Stimulated activated naive CD4-positive, alpha-beta T cell treated with Interleukin-2 at 50 U/mL for 16 hours (primary cell): Measurements from ENCODE around the gene TNS1.

ENCODE experiments used
- DNase-seq: peaks from one replicate; lab custom pipeline; 2025; lab: John Stamatoyannopoulos, UW

The TNS1 gene

DNA sequence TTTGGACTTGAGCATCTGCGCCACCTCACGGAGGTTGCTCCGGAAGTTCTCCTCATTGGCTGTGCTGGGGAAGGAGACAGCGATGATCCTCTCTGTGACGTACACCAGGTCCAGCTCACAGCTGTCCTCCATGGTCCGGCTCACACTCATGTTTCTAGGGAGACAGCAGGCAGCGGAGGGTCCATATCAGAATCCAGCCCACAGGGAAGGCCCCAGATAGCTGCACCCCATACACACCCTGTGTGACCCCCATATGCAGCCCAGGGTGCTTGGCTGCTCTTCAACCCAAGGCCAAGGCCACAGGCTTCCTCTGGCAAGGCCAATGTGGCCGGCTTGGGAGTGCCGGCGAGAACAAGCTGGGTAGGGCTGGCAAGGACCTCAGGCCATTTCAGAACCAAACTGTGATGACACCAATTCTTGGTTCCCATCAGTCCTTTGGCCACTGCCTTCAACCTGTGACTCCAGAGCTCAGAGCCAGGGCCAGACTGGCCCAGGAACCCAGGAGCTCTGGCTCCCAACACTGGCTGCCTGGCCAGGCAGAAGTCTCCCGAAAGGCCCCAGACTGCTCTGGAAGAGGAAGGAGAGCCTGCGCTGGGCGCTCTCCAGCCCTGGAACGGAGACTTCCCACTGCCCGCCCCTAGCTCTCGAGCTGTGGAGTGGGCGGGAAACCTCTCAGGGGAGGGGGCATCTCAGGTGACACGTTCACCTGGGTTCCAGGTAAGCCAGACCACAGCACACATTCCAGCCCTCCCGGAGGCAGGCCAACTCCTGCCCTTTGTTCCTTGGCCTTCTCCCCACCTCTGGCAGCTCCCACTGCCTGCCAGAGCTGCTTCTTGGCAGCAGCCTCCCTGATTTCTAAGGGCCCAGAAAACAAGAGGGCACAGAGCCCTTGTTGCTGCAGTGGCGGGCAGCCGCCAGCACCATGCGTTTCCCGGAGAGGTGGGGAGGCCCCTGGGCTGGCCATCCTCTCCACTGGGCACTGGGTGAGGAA is 104.7 kb downstream of the TNS1 start:
- DNase-seq = no peak

DNA sequence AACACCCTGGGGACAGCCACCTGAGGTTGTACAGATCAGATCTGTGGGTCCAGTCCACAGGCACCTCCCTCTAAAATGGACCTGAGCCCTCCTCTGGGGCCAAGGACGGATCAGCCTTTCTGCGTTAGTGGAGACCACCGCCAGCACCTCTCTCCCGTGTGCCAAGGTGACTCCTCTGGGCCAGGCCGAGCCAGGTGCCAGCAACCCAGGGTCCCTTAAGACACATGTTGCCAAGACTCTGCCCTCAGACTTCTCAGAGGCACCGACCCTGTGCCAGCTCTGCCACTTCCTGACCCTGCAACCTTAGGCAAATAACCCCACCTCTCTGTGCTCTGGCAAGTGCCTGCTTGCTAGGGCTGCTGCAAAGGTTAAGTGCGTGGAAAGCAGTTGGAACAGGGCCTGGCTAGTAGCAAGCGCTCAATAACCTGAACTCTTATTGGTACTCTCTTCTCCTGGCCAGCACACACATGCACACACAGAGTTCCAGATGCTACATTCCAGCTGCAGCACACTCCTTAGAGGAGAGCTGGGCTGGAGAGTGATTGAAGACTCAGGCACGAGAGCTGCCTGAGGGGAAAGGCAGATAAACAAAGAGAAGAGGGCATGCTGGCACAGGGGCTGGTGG is 105.6 kb downstream of the TNS1 start:
- no peak for DNase-seq

DNA sequence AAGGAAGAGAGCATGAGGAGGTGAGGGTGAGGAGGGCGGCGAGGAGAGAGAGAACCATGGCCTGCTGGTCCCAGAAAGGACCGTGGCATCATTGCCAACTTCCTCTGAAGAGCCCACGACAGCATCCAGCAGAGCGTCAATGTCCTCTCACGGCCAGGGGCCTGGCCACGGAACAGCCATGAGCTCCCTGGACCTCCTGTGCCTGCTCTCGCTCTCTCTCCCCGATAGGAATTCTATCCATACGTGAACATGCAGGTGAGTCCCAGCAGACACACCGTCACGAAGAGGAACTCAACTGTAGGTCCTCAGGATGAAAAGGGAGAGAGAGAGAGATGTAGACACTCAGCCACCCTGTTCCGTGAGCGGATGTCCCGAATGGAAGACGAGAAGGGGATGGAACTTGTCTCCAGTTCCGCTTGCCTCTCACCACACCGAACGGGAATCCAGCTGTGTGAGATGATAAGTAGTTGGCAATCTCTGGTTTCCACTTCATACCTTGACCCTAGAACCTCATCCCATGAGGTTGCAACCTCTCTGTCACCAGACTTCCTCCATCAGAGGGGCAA is 107.6 kb downstream of the TNS1 start:
- DNase-seq = no peak

DNA sequence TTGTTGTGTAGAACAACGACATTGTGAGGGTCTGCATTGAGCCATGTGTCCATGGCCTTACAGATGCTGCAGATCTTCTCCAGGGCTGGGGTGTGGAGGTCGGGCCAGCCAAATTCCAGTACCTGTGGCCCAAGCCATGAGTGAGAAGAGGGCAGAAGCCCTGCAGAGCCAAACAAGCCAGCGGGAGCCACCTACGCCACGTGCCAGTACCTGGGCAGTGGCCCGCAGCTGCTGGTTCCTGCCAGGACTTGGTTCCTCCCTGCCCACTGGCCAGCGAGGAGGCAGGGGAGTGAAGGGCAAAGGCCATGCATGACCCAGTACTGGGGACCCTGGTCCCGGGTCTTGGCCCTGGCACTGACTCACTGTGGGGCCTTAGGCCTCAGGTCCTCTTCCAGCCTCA is 109.4 kb downstream of the TNS1 start:
- DNase-seq = no peak

DNA sequence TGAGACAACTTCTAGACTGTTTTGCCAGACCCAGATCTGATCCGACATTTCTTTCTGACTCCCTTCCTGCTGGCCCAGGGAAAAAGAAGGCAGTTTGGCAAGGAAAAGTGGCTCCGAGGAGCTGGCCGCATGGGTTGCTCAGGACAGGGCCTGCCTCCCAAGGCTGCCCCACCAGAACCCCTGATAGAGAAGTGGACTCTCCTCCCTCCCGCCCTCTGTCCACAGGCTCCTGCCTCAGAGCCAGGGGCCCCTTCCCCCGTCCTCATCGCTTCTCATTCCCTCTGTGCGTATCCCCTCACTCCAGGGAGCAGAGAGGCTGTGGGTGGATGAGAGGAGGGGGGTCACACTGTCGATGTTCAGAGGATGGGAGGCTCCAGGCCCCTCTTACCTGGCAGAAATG is 110.2 kb downstream of the TNS1 start:
- DNase-seq = no peak

DNA sequence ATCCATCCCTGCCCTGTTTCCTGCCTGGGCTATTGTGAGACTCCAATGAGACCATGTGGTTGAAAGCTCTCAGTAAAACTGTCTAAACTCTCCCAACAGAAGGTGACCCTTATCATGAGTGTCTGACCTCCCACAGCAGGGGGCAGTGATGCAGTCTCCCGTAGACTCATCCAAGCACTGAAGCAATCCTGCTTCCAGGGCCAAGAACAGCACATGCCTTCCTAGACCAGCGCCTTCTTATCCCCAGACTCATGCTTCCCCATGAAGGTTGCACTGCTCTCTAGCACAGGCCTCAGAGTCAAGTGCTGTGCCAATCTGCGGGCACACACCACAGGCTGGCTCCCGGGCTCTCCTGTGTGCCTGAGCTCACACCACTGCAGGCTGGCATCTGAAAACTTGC is 112.3 kb downstream of the TNS1 start:
- DNase-seq = no peak

DNA sequence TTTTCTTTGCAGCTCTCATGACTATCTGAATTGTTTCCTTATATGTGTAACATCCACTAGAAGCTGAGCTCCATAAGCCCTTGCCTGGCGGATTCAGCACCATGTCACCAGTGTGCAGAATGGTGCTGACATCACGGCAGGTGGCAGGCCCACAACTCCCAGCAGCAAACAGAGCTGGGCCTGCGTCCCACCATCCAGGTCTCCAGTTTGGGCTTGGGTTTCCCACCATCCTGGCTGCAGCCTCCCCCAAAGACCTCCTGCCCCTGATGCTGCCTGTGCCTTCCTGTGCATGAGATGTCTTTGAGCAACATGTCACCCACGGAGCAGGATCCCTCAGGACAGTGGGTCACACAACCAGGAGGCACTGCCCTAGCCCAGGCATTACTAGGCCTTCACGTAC is 113.1 kb downstream of the TNS1 start:
- no peak for DNase-seq

DNA sequence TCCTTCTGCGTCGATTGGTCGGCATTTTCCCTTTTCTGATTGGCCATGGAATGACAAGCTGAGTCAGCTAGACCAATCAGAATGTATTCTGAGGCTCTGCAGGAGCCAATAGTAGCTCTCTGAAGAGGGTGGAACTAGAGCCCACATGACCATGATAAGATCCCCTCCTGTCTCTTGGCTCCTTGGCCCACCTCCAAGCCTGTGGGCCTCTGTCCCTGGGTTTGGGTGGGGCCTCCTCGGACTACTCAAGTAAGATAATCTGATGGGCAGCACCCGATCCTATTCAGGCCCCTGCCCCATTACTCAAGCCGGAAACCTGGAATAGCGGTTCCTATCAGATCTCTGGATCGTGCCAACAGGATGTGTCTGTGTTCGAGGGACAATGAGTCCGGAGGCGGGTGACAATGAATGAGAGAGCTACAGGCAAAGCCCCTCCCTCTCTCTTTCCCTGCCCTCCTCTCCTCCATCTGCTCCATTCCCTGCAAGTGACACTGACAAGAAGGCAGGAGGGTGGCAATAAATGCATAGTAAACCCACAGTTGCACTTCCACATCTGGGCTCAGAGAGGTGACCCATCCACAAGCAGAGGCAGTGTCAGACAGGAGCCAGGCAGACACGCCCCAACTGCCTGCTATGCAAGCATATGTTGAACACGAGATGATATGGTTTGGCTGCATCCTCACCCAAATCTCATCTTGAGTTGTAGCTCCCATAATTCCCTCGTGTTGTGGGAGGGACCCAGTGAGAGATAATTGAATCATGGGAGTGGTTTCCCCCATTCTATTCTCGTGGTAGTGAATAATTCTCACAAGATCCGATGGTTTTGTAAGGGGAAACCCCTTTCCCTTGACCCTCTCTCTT is 114.7 kb downstream of the TNS1 start:
- DNase-seq = no peak

DNA sequence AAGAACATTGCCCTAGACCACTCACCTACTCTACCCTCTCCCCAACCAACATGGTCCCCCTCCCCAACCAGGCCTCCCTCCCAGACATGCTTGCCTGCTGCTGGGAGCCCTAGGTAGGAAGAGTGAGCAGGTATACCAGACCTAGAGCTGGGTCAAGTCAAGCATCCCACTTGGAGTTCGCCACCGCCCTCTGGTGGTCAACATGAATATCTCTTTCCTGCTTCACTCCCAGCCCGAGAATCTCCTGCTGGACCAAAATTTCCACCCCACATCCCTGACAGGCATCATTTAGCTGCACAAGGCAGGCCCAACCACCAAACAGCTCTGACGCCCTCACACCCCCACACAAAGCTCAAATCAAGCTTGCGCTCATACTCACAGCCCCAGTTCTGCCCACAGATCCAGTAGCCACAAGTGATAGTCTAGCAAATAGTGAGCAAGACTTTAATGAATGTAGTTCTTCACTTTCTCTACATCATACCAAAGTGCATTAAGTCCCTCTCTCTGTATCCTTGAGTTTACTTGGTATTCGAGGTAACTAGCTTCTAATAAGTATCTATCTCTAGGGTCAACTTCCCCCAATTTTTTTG is 116.0 kb downstream of the TNS1 start:
- DNase-seq = peak; percentile 33

DNA sequence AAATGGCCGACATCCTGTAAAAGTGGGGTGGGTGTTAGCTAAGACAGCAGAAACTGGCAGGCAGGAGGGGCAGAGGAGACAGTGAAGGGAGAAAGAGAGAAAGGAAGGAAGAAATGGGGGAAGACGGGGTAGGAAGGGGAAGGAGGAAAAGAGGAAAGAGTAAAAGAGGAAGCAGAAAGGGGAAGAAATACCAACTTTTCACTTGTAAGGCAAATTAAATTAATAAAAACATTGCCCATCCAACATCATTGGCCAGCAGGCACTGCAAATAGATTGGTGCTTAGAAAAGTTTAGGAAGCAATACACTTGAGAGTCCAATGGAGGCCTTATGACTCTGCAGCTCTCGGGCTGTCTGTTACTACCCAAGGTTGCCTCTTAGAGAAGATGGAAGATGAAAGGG is 116.7 kb downstream of the TNS1 start:
- DNase-seq = no peak

DNA sequence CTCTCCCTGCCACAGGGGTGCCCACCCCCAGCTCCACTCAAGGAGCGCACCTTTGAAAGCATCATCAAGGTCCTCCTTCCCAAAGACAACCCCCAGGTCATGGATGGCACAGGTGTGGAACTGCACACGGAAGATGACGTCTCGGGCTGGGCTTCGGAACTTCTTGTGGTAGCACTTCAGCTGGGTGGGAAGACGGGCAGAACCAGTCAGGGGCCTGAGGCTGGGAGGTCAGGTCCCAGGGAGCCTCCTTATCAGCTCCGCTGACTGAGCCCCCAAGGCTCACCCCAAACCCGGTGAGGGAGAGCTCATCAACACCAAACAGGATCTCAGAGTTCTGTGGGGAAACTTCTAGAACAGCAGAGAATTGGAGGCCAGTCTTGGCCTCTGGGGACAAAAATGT is 117.8 kb downstream of the TNS1 start:
- no peak for DNase-seq

DNA sequence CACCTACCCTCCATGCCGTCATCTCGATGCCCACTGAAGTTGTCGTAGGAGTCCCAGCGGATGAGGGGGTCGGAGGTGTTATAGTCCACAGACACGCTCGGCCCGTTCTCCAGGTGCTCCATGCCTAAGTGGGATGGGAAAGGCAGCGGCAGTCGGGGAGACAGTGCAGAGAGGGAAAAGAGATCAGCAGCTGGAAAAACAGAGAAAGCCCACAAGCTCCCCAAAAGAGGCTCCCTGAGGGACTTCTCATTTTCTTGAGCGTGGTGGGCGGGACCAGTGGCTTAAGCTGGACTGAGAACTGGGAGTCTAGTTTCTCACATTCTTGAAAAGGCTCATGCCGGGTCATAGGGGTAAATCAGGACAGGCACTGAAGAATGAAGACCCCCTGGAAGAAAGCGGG is 121.9 kb downstream of the TNS1 start:
- DNase-seq = no peak

DNA sequence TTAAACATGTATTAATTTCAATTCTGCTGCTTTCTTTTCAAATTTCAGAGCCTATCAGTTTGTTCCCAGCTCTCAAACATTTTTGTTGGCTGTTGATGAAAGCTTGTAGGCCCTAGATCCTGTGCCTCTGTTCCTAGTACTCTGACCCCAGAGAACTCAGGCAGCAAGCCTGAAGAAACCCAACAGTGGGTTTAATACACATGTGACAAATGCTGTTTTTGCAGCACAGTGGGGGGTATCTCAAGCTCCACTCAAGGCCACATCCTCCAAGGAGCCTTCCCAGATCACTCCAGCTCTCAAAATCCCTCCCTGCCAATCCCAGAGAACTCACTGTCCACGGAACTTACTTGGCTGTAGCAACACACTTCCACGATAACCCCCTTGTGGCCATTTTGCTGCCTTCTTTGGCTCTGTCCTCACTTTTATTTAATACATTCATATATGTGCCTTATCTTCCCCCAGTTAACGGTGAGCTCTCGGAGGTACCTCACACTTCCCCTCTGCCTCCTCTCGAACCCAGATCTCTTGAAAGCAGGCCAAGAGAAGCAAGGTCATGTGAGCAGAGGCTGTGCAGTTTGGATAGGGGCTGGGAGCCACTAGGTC is 122.4 kb downstream of the TNS1 start:
- no peak for DNase-seq

DNA sequence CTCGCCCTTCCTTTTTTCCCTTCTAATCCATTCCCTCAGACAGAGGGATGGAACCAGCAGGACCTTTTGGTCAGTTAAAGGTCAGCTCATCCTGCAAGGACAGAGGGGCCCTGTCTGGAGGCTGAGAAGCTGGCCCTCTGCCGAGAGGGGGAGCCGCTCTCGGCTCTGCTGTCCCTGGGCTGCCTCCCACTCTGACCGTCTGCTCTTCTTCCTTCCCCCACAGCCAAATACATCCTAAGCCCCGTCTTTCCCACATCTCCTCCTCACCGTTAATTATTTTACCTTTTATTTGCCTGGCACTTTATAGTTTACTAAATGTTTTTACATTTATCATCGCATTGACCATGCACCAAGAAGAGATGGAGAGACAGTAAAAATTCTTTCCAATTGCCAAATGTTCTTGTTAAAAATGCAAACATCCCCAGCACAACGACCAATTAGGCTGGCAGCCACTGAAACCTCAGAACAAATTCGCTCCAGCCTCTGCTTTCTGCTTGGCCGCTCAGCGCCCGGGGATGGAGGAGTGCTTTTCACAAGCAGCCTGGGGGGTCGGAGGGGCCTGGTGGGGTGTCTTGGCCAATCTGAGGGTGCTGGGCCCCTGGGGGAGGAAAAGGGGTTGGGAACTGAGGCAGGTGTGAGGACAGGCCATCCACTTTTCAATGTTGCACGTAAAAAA is 123.7 kb downstream of the TNS1 start:
- DNase-seq = no peak

DNA sequence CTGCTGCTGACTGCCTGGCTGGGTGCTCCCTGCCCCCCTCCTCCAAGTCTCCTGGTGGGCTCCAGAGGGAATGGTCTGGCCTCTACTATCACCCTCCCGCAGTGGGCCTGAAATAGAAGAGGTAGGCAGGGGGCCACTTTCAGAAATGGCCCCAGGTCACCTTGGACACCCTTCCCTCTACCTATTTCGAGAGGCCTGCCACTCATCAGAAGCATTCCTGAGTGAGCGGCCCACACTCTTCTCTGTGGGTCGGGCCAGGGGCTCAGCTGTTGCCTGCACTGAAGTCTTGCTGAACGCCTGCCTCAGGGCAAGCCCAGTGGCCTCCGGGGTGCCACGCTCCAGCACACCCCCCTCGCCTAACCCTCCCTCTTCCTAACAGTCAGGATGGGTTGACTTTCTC is 124.9 kb downstream of the TNS1 start:
- no peak for DNase-seq

DNA sequence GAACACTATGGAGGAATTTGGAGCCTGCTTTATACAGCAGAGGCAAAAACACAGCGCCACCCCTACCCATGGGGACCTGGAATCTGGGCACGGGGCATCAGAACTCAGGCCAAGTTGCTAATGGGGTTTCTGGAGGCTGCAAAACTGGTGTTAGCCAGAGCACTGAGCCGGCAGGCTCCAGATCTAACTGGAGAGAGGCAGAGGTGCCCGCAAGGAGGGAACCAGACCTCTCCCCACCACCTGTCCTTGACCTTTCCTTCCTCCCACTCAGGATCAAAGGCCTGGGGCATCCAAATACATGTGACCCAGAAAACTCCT is 126.6 kb downstream of the TNS1 start:
- no peak for DNase-seq

DNA sequence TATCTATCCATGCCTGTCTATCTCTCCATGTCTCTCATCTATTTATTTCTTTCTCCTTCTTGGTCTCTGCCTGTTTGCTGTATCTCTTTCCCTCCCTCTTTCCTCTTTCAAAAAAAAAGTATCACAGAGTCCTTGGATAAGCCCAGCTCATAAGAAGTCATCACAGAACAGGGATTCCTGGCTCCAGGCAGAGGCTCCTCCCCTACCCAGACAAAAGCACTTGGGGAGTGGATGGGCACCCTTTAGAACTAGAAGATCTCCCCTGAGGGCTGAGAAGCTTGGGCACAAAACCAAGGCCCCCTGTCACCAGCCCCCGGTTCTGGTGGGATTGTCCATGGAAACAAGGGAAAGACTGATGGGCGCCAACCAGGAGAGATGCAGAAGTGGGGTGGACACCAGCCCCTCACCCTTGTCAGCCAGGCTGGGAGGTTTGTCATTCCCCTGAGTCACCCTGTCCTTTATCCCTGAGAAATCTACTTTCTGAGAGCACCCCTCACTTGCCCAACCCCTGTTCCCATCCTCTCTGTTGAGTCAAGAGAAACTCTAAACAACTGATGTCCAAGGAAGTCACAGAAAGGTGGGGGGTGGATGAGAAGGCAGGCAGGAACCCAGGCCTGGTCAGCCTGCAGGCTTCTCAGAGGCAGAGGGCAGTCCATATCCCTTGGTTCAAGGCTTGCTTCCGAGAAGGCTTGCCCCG is 127.1 kb downstream of the TNS1 start:
- DNase-seq = no peak

DNA sequence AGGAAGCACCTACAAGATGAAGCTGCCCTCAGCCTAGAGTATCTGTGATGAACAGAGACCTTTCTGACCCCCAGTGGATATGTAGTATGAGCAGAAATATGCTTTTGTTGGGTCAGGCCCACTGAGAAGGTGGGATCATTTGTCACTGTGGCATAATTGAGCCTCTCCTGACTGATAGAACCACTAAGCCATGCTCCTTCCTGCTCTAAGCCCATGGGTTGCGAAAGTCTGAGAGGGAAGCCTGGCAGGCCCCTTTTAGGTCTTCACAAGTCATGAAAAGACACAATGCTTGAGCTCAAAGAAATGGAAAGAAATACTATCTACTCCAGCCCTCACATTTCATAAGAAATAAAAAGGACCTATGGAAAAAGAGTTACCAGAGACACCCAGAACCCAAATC is 127.7 kb downstream of the TNS1 start:
- no peak for DNase-seq

DNA sequence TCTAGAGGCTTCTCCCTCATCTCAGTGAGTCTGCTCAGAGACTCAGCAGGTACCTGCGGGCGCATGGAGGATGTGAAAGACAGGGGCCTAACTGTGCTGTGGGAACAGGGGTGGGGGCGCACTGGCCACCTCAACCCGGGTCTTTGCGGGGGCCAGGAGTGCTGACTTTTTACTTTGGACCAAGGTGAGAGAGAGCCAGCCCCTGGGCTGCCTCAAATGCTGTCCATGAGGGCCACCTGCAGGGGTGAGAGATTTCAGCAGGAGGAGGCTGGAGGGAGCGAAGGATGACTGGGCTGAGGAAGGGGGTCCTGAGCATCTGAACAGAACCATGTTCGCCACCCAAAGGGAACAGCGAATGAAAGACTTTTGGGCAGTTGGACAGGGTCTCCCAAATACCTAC is 129.4 kb downstream of the TNS1 start:
- no peak for DNase-seq

DNA sequence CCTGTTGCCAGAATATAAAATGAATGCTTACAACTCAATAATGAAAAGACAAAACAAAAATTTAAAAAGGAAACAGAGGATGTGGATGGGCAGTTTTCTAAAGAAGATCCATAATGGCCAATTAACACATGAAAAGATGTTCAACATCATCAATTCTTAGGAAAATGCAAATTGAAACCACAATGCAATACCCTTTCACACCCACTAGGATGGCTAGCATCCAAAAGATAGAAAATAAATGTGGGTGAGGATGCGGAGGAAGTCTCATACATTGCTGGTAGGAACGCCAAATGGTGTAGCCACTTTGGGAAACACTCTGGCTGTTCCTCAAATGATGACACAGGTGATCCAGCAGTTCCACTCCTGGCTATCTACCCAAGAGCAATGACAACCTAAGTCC is 130.5 kb downstream of the TNS1 start:
- DNase-seq = no peak
